Measurements from ENCODE around the gene MRPS25.

The MRPS25 gene

DNA sequence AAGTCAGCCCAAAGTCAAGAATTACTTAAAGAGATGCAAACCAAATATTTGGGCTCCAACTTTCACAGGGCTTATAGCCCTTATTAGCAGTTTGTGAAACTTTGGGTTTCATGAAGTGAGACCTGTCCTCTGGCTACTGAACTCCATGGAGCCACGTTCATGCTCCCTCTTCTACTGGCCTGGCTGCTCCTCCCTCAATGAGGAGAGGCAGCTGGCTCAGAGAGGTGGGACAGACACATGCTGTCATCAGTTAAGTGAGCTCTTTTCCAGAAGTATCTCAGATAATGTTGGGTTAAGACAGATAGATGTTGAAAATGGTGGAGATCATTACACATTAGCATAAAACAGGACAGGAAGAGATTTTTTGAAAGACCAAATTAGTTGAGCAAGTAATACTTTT is 19.4 kb downstream of the MRPS25 start:
- no peaks in the 10 kb centered on the region for H3K4me1 ChIP-seq (ENCODE audit: control insufficient read depth in 2 of 2, insufficient read depth in 1 of 2, low read depth in 1 of 2, low read length in 2 of 2)
- no peak overlapping the region for H2AK5ac ChIP-seq (ENCODE audit: low read depth, low read length)
- no peak overlapping the region for H2BK15ac ChIP-seq (ENCODE audit: low read length)
- H3K4me2 ChIP-seq (ENCODE audit: insufficient read depth, low read length, poor library complexity, severe bottlenecking) = no peak overlapping the region
- H3K23ac ChIP-seq (ENCODE audit: low read depth, low read length, poor library complexity) = no peak overlapping the region
- peaks cover 2% of the 10 kb centered on the region for H3K79me1 ChIP-seq (ENCODE audit: low read depth, low read length)
- H3K27me3 ChIP-seq (ENCODE audit: control insufficient read depth in 3 of 3, insufficient read depth in 3 of 3, low read depth in 1 of 3, low read length in 3 of 3) = no peaks in the 10 kb centered on the region
- H3K18ac ChIP-seq (ENCODE audit: low read length) = no peak overlapping the region
- H3K9me3 ChIP-seq (replicated peaks in 1 of 2; ENCODE audit: control insufficient read depth in 2 of 2, insufficient read depth in 1 of 2, low read depth in 1 of 2, low read length in 2 of 2) = no peaks in the 10 kb centered on the region
- no peak overlapping the region for H3K4me3 ChIP-seq (ENCODE audit: low read length in 2 of 2)
- H2BK120ac ChIP-seq (ENCODE audit: low read depth, low read length) = no peak overlapping the region
- H4K8ac ChIP-seq (ENCODE audit: low read depth, low read length) = no peak overlapping the region
- H3K36me3 ChIP-seq (replicated peaks in 1 of 2; ENCODE audit: control insufficient read depth in 2 of 2, insufficient read depth in 2 of 2, low read length in 2 of 2) = peaks cover 50 to 100% of the 10 kb centered on the region in 2 donors
- WGBS, 2 donors (ENCODE audit: extremely low coverage in 2 of 2, insufficient read length in 2 of 2, insufficient replicate concordance in 1 of 2) = no CpG with 5 or more reads among the region's 1 CpG
- H3K9ac ChIP-seq (ENCODE audit: low read depth, low read length, poor library complexity) = no peak overlapping the region
- H4K91ac ChIP-seq (ENCODE audit: low read depth, low read length, poor library complexity) = no peak overlapping the region
- no peak overlapping the region for H3K14ac ChIP-seq (ENCODE audit: low read length)
- no peak overlapping the region for H3K27ac ChIP-seq (replicated peaks; ENCODE audit: low read length)
- H2BK12ac ChIP-seq (ENCODE audit: low read length) = no peak overlapping the region
- H2BK5ac ChIP-seq (ENCODE audit: low read length) = no peak overlapping the region
- no peak for DNase-seq (ENCODE audit: low spot score)
- H3K4ac ChIP-seq (ENCODE audit: low read length) = no peak overlapping the region
- H2AFZ ChIP-seq (ENCODE audit: low read length) = no peak overlapping the region

DNA sequence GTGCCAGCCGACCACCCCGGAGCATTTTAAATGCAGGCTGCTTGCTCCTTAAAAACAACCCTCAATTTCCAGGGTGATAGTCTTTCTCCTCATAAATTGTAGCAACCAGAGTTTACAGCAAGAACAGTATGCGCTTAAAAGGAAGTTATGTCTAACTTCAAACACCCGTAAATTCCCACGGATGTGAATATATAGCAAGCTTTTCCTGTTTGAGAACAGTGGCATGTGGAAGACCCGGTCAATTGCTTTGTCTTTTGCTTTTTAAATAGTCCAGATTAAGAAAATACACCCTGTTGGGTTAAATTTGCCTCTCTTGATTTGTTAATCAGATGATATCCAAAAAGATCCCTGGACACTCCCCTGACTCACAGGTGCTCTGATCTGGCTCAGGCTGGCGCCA is 20.8 kb downstream of the MRPS25 start:
- Histone ChIP-seq H3K4me3 (ENCODE audit: low read length in 2 of 2) (no peak overlapping the region), H3K27me3 (ENCODE audit: control insufficient read depth in 3 of 3, insufficient read depth in 3 of 3, low read depth in 1 of 3, low read length in 3 of 3) (no peaks in the 10 kb centered on the region), H4K91ac (ENCODE audit: low read depth, low read length, poor library complexity) (no peak overlapping the region), H3K4me2 (ENCODE audit: insufficient read depth, low read length, poor library complexity, severe bottlenecking) (no peak overlapping the region), H3K4ac (ENCODE audit: low read length) (no peak overlapping the region), H3K9me3 (replicated peaks in 1 of 2; ENCODE audit: control insufficient read depth in 2 of 2, insufficient read depth in 1 of 2, low read depth in 1 of 2, low read length in 2 of 2) (no peaks in the 10 kb centered on the region), H3K18ac (ENCODE audit: low read length) (no peak overlapping the region), H2BK12ac (ENCODE audit: low read length) (no peak overlapping the region), H3K14ac (ENCODE audit: low read length) (no peak overlapping the region), H4K8ac (ENCODE audit: low read depth, low read length) (no peak overlapping the region), H3K79me1 (ENCODE audit: low read depth, low read length) (no peaks in the 10 kb centered on the region), H3K4me1 (ENCODE audit: control insufficient read depth in 2 of 2, insufficient read depth in 1 of 2, low read depth in 1 of 2, low read length in 2 of 2) (no peaks in the 10 kb centered on the region), H2AFZ (ENCODE audit: low read length) (no peak overlapping the region), H2BK15ac (ENCODE audit: low read length) (no peak overlapping the region), H3K9ac (ENCODE audit: low read depth, low read length, poor library complexity) (no peak overlapping the region), H2BK120ac (ENCODE audit: low read depth, low read length) (no peak overlapping the region), H3K36me3 (replicated peaks in 1 of 2; ENCODE audit: control insufficient read depth in 2 of 2, insufficient read depth in 2 of 2, low read length in 2 of 2) (peaks cover 48 to 99% of the 10 kb centered on the region in 2 donors), H3K27ac (replicated peaks; ENCODE audit: low read length) (no peak overlapping the region), H2BK5ac (ENCODE audit: low read length) (no peak overlapping the region), H3K23ac (ENCODE audit: low read depth, low read length, poor library complexity) (no peak overlapping the region), H2AK5ac (ENCODE audit: low read depth, low read length) (no peak overlapping the region)
- no CpG with 5 or more reads among the region's 7 CpGs for WGBS, 2 donors (ENCODE audit: extremely low coverage in 2 of 2, insufficient read length in 2 of 2, insufficient replicate concordance in 1 of 2)
- no peak for DNase-seq (ENCODE audit: low spot score)

DNA sequence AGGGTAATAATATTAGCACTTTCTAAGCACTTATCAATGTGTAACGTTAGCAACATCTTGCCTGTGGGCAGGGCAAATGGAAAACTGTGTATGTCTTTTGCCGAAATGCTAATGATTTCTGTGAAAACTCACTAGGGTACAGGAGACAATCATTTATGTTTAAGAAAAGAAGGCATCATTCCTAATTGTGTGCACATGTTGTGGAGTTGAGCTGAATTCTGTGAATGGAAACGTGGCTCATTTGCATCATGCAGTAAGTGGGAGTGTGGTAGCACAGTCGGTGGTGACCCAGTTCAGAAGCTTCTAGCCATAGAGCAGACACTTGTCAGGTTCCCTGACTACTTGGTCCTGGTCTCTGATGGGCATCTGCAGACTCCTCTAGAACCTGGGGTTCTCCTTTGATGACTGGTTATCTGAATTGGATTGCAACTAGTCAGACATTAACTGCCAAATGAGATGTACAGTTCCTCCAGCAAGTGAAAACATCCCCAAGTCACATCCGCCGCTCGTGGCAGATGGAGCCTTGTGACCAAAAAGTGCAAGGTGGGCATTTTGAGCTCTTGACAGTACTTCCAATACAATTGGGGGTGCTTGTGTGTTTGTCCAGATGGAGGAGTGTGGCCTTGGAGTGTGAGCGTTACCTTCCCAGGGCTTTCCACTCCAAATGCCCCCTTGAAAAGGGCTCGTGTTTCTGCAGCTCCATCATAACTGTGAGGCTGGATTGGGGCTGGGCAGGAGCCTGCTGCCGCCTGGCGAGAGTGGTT is 21.5 kb downstream of the MRPS25 start:
- no peak overlapping the region for H2BK15ac ChIP-seq (ENCODE audit: low read length)
- peaks cover 0 to 2% of the 10 kb centered on the region in 2 donors for H3K4me1 ChIP-seq (ENCODE audit: control insufficient read depth in 2 of 2, insufficient read depth in 1 of 2, low read depth in 1 of 2, low read length in 2 of 2)
- no peak overlapping the region for H3K27ac ChIP-seq (replicated peaks; ENCODE audit: low read length)
- no peak overlapping the region for H4K8ac ChIP-seq (ENCODE audit: low read depth, low read length)
- H3K23ac ChIP-seq (ENCODE audit: low read depth, low read length, poor library complexity) = no peak overlapping the region
- H3K18ac ChIP-seq (ENCODE audit: low read length) = no peak overlapping the region
- WGBS, 2 donors (ENCODE audit: extremely low coverage in 2 of 2, insufficient read length in 2 of 2, insufficient replicate concordance in 1 of 2) = no CpG with 5 or more reads among the region's 11 CpGs
- no peak for DNase-seq (ENCODE audit: low spot score)
- H3K9me3 ChIP-seq (replicated peaks in 1 of 2; ENCODE audit: control insufficient read depth in 2 of 2, insufficient read depth in 1 of 2, low read depth in 1 of 2, low read length in 2 of 2) = no peaks in the 10 kb centered on the region
- no peak overlapping the region for H2AK5ac ChIP-seq (ENCODE audit: low read depth, low read length)
- H2BK120ac ChIP-seq (ENCODE audit: low read depth, low read length) = no peak overlapping the region
- no peaks in the 10 kb centered on the region for H3K27me3 ChIP-seq (ENCODE audit: control insufficient read depth in 3 of 3, insufficient read depth in 3 of 3, low read depth in 1 of 3, low read length in 3 of 3)
- H3K79me1 ChIP-seq (ENCODE audit: low read depth, low read length) = no peaks in the 10 kb centered on the region
- no peak overlapping the region for H3K9ac ChIP-seq (ENCODE audit: low read depth, low read length, poor library complexity)
- no peak overlapping the region for H4K91ac ChIP-seq (ENCODE audit: low read depth, low read length, poor library complexity)
- H3K14ac ChIP-seq (ENCODE audit: low read length) = no peak overlapping the region
- no peak overlapping the region for H2BK5ac ChIP-seq (ENCODE audit: low read length)
- no peak overlapping the region for H3K4me2 ChIP-seq (ENCODE audit: insufficient read depth, low read length, poor library complexity, severe bottlenecking)
- H3K4me3 ChIP-seq (ENCODE audit: low read length in 2 of 2) = no peak overlapping the region
- no peak overlapping the region for H3K4ac ChIP-seq (ENCODE audit: low read length)
- H2BK12ac ChIP-seq (ENCODE audit: low read length) = no peak overlapping the region
- H2AFZ ChIP-seq (ENCODE audit: low read length) = no peak overlapping the region
- H3K36me3 ChIP-seq (replicated peaks in 1 of 2; ENCODE audit: control insufficient read depth in 2 of 2, insufficient read depth in 2 of 2, low read length in 2 of 2) = peaks cover 45 to 99% of the 10 kb centered on the region in 2 donors

DNA sequence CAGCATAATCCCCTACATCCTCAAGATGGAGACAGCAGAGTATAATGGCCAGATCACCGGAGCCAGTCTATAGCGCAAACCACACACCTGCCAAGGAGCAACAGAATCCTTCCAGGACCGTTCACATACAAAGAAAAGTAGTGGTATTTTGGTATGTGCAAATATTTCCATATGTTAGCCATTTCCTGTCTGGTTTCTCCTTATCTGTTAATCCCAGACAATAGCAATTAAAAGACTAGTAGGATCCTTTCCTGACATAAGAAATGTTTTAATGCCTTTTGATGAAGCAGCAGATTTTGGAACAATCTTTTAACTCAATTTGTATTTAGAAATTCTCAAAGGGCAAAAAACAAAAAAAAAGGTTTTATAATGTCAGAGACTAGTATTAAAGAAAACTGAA is 22.2 kb downstream of the MRPS25 start:
- no CpG with 5 or more reads among the region's 3 CpGs for WGBS, 2 donors (ENCODE audit: extremely low coverage in 2 of 2, insufficient read length in 2 of 2, insufficient replicate concordance in 1 of 2)
- no peak overlapping the region for H3K14ac ChIP-seq (ENCODE audit: low read length)
- no peak overlapping the region for H3K18ac ChIP-seq (ENCODE audit: low read length)
- no peak overlapping the region for H2AK5ac ChIP-seq (ENCODE audit: low read depth, low read length)
- no peak overlapping the region for H3K23ac ChIP-seq (ENCODE audit: low read depth, low read length, poor library complexity)
- no peak overlapping the region for H4K8ac ChIP-seq (ENCODE audit: low read depth, low read length)
- H3K27ac ChIP-seq (replicated peaks; ENCODE audit: low read length) = no peak overlapping the region
- no peak overlapping the region for H3K9ac ChIP-seq (ENCODE audit: low read depth, low read length, poor library complexity)
- H2BK15ac ChIP-seq (ENCODE audit: low read length) = no peak overlapping the region
- no peaks in the 10 kb centered on the region for H3K79me1 ChIP-seq (ENCODE audit: low read depth, low read length)
- H2AFZ ChIP-seq (ENCODE audit: low read length) = no peak overlapping the region
- no peak overlapping the region for H3K4me2 ChIP-seq (ENCODE audit: insufficient read depth, low read length, poor library complexity, severe bottlenecking)
- no peak overlapping the region for H3K4ac ChIP-seq (ENCODE audit: low read length)
- no peak overlapping the region for H2BK5ac ChIP-seq (ENCODE audit: low read length)
- no peak for DNase-seq (ENCODE audit: low spot score)
- H4K91ac ChIP-seq (ENCODE audit: low read depth, low read length, poor library complexity) = no peak overlapping the region
- H3K4me3 ChIP-seq (ENCODE audit: low read length in 2 of 2) = no peak overlapping the region
- H3K27me3 ChIP-seq (ENCODE audit: control insufficient read depth in 3 of 3, insufficient read depth in 3 of 3, low read depth in 1 of 3, low read length in 3 of 3) = no peaks in the 10 kb centered on the region
- H2BK12ac ChIP-seq (ENCODE audit: low read length) = no peak overlapping the region
- no peaks in the 10 kb centered on the region for H3K9me3 ChIP-seq (replicated peaks in 1 of 2; ENCODE audit: control insufficient read depth in 2 of 2, insufficient read depth in 1 of 2, low read depth in 1 of 2, low read length in 2 of 2)
- H3K36me3 ChIP-seq (replicated peaks in 1 of 2; ENCODE audit: control insufficient read depth in 2 of 2, insufficient read depth in 2 of 2, low read length in 2 of 2) = peaks cover 45 to 99% of the 10 kb centered on the region in 2 donors
- H3K4me1 ChIP-seq (ENCODE audit: control insufficient read depth in 2 of 2, insufficient read depth in 1 of 2, low read depth in 1 of 2, low read length in 2 of 2) = peaks cover 0 to 7% of the 10 kb centered on the region in 2 donors
- no peak overlapping the region for H2BK120ac ChIP-seq (ENCODE audit: low read depth, low read length)
